ENCODE measurements around the gene BORCS6. TPM values are rescaled to one million over a fixed set of nuclear protein-coding genes. Genes with fewer than 3 reads are reported as not detected.

The BORCS6 gene
- total and polyA plus RNA-seq, 2 of the 13 experiments (the other 11 are each of a cell fraction or from before 2014, with no cell fraction given), result 2.0 to 5.1 TPM

- TF ChIP-seq KIAA2018 (CRISPR knock-in tag; IDR thresholded peaks at IDR 0.05; ENCODE audit: borderline replicate concordance), result no peak
- peak; percentile 24; the same call in 1 of the 2 replicates for TF ChIP-seq PATZ1 (CRISPR knock-in tag; IDR thresholded peaks at IDR 0.05)
- TF ChIP-seq GATAD2A (CRISPR knock-in tag; IDR thresholded peaks at IDR 0.05), result peak; percentile 39; the same call in 1 of the 2 replicates
- no peak for TF ChIP-seq ZC3H4 (CRISPR knock-in tag; IDR thresholded peaks at IDR 0.05; ENCODE audit: borderline replicate concordance)
- TF ChIP-seq ZNF484 (CRISPR knock-in tag; IDR thresholded peaks at IDR 0.05; ENCODE audit: borderline replicate concordance, low read depth), result no peak
- 0 out of 2 replicates have a peak, but pooled peaks have one; percentile 7 for TF ChIP-seq ARID5B (CRISPR knock-in tag; IDR thresholded peaks at IDR 0.05)
- peak; percentile 36 for TF ChIP-seq ASH2L (IDR thresholded peaks at IDR 0.05; ENCODE audit: insufficient read length, low read depth, low read length)
- peak; percentile 43; the same call in 1 of the 2 replicates for TF ChIP-seq TBX2 (CRISPR knock-in tag; IDR thresholded peaks at IDR 0.05; ENCODE audit: borderline replicate concordance)
- TF ChIP-seq ZMYM2 (CRISPR knock-in tag; IDR thresholded peaks at IDR 0.05), result 0 out of 2 replicates have a peak, but pooled peaks have one; percentile 49
- peak; percentile 14; the same call in 1 of the 2 replicates for TF ChIP-seq ZNF331 (CRISPR knock-in tag; IDR thresholded peaks at IDR 0.05)
- TF ChIP-seq TERF1 (CRISPR knock-in tag; IDR thresholded peaks at IDR 0.05), result no peak
- TF ChIP-seq MAFK (conservative IDR thresholded peaks at IDR 0.05 in 1 of 2, IDR thresholded peaks at IDR 0.05 in 1 of 2; ENCODE audit: low read length in 2 of 2), result no peak
These were observed 31.5 kb downstream of the BORCS6 start (continued) for GRCh38 chr17:8158267-8159031.

All from HepG2 (cell line).